Heart left ventricle (tissue), 13 donors: Measurements from ENCODE around the gene FGD3.

ENCODE experiments used
- POLR2A ChIP-seq, 2 donors: fragments of 450-650 bp; IDR thresholded peaks; one replicate each; pipeline ENCODE4 v1.6.1; 2017; ENCODE audit warnings: antibody characterized with exemption in 2 of 2, mild to moderate bottlenecking in 2 of 2, moderate library complexity in 2 of 2
- TF ChIP-seq, protein P1 (sequence below), 12 donors: fragments of 200-600 bp; sonication (generic) in 4 of 12; IDR thresholded peaks; one replicate each; pipeline versions ENCODE4 v1.5.0 to v1.8.0; 2018 to 2022; ENCODE audit warnings: antibody characterized with exemption in 12 of 12, mild to moderate bottlenecking in 5 of 12
- donor health status: ischemic (EF 13 %, LVEDD 7.1; RV severe dilation, severe dysfunction).
- donor health status: DM: no; HTN: yes; CAD: no.
- donor health status: DM: no; HTN: no; CAD: no.
- donor health status: ischemic (EF 25% LVEDD 6.9; RV normal size, moderate dysfunction).
- donor health status: ischemic (EF 25% LVEDD 5.7; RV mildly dilated, moderate dysfunction).
- donor health status: ischemic (EF 35%, LVEDD 5.7; RV mildly dilated, moderate dysfunction).
- donor health status: nonischemic (EF 11% LVEDD 7.7; RV severe dilation, severe dysfunction).
- donor health status: DM: yes; HTN: yes; CAD: no.
- donor health status: PGD.
- donor health status: ischemic (EF 29% LVEDD 5.4; RV normal size, mild dysfunction).
- donor health status: nonischemic (EF 23%, LVEDD 6.1; RV moderate dilation, normal function).

DNA sequence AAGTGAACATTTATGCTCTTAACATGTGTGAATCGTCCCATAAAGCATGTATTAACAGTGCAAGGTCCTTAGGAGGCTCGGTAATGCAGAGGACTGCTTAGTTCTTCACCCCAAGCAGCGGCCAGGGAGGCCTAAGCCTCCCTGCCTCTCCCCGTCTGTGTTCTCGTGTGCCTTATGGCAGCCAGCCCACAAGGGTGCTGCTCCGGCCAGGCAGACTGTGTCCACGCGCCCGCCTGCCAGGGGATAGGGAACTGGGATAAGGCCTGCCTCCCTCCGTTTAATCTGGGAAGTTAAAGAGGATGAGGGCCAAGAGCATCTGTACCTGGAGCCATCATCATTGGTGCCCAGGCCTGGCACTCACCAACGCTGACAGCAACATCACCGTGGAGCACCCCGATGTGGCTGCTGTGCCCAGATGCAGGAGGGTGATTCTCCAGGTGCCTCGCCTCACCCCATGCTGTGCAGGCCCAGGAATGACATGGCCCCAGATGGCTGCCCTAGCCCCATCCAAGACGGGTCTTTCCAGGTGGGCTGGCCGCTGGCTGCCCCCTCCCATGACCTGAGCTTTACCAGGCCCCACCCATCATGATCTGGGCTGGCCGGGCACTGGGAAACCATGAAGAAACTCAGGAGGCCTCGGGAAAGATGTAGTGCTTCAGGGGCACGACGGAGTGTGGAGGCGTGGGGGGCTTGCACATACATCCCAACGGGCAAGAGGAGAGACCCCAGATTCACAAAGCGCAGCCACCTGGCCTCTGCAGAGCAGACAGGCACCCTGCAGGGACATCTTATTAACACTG is 75.6 kb downstream of the FGD3 start:
- TF ChIP-seq, protein P1, sequence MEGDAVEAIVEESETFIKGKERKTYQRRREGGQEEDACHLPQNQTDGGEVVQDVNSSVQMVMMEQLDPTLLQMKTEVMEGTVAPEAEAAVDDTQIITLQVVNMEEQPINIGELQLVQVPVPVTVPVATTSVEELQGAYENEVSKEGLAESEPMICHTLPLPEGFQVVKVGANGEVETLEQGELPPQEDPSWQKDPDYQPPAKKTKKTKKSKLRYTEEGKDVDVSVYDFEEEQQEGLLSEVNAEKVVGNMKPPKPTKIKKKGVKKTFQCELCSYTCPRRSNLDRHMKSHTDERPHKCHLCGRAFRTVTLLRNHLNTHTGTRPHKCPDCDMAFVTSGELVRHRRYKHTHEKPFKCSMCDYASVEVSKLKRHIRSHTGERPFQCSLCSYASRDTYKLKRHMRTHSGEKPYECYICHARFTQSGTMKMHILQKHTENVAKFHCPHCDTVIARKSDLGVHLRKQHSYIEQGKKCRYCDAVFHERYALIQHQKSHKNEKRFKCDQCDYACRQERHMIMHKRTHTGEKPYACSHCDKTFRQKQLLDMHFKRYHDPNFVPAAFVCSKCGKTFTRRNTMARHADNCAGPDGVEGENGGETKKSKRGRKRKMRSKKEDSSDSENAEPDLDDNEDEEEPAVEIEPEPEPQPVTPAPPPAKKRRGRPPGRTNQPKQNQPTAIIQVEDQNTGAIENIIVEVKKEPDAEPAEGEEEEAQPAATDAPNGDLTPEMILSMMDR (IDR thresholded peaks at IDR 0.05): no peak
- TF ChIP-seq POLR2A (IDR thresholded peaks at IDR 0.05): no peak
